A549 (cell line): ENCODE measurements around the gene ANO2. TPM values are rescaled to one million over a fixed set of nuclear protein-coding genes. Genes with fewer than 3 reads are reported as not detected.

Source experiments
- ATAC-seq, 2 experiments: fragments of 200-7000 bp in 1 of 2; fragments of >200 bp in 1 of 2; cut with Nextera tagmentation in 1 of 2; cut with Tn5 transposase in 1 of 2; 3 replicates each; pipeline versions ENCODE4 v1.8.0 to v1.9.1; 2018 to 2020; ENCODE audit warnings: mild to moderate bottlenecking in 1 of 2, moderate library complexity in 1 of 2
- CTCF ChIA-PET: fragments of 300-600 bp; sonication (Branson Sonifier 250); formaldehyde crosslinking; extraction: SDS; loops from one replicate; lab custom pipeline; 2021; ENCODE audit warnings: antibody characterized with exemption, inconsistent platforms; lab: Yijun Ruan, JAX
- POLR2A ChIA-PET: fragments of 350-600 bp; formaldehyde crosslinking; extraction: SDS; loops from one replicate; lab custom pipeline; 2021; ENCODE audit warnings: antibody characterized with exemption, inconsistent platforms; lab: Yijun Ruan, JAX
- DNase-seq, 2 experiments: peaks; one replicate each; pipeline versions ENCODE4 v3.0.0 to v3.0.0-alpha.2; 2011 to 2016; ENCODE audit warnings: low read depth in 1 of 2, low spot score in 1 of 2
- FAIRE-seq: peaks from 2 replicates; lab custom pipeline; 2011; peaks lifted over from hg19 to GRCh38; lab: Jason Lieb, UNC
- H3K27ac ChIP-seq, 2 experiments: fragments of >200 bp; sonication (Bioruptor Twin); formaldehyde crosslinking; 3 replicates each; pipeline ENCODE4 v1.5.1; 2016 to 2017
- H3K4me1 ChIP-seq: fragments of >200 bp; sonication (Bioruptor Twin); formaldehyde crosslinking; 3 replicates; pipeline ENCODE4 v1.6.1; 2016
- H3K4me2 ChIP-seq: fragments of >200 bp; sonication (Bioruptor Twin); formaldehyde crosslinking; 3 replicates; pipeline ENCODE4 v1.6.1; 2016
- H3K4me3 ChIP-seq: fragments of >200 bp; sonication (Bioruptor Twin); formaldehyde crosslinking; 3 replicates; pipeline ENCODE4 v1.5.1; 2016
- H3K9me3 ChIP-seq: fragments of >200 bp; sonication (Bioruptor Twin); formaldehyde crosslinking; 3 replicates; pipeline ENCODE4 v1.6.1; 2016
- ATOH8 ChIP-seq: fragments of 250-450 bp; sonication (Bioruptor Pico); IDR thresholded peaks from 2 replicates; pipeline ENCODE4 v1.5.0; 2020; ENCODE audit warnings: low read depth, mild to moderate bottlenecking, moderate library complexity
- CBX2 ChIP-seq: fragments of 200-600 bp; sonication (generic); IDR thresholded peaks from 2 replicates; pipeline ENCODE4 v1.6.1; 2016; ENCODE audit warnings: low read depth, mild to moderate bottlenecking, borderline replicate concordance
- CBX8 ChIP-seq: fragments of 200-600 bp; sonication (generic); IDR thresholded peaks from 2 replicates; pipeline ENCODE4 v1.6.1; 2016
- CHD2 ChIP-seq: fragments of 150-350 bp; IDR thresholded peaks from 2 replicates; pipeline ENCODE4 v1.6.1; 2014; ENCODE audit warnings: low read length; ENCODE audit not compliant: partially characterized antibody
- EHF ChIP-seq: fragments of 250-450 bp; sonication (Bioruptor Pico); IDR thresholded peaks from 2 replicates; pipeline ENCODE4 v1.5.0; 2020; ENCODE audit warnings: mild to moderate bottlenecking
- ESRRA ChIP-seq: fragments of 150-350 bp; IDR thresholded peaks from 2 replicates; pipeline ENCODE4 v1.6.1; 2014; ENCODE audit warnings: mild to moderate bottlenecking, low read length, borderline replicate concordance
- HMGXB4 ChIP-seq: fragments of 250-450 bp; sonication (Bioruptor Pico); IDR thresholded peaks from 2 replicates; pipeline ENCODE4 v1.5.0; 2021; ENCODE audit warnings: mild to moderate bottlenecking, moderate library complexity, borderline replicate concordance
- HOXA7 ChIP-seq: fragments of 250-450 bp; sonication (Bioruptor Pico); IDR thresholded peaks from 2 replicates; pipeline ENCODE4 v1.5.0; 2020; ENCODE audit warnings: mild to moderate bottlenecking, moderate library complexity
- HOXB13 ChIP-seq: fragments of 250-450 bp; sonication (Bioruptor Pico); IDR thresholded peaks from 2 replicates; pipeline ENCODE4 v1.5.0; 2020; ENCODE audit warnings: low read depth, mild to moderate bottlenecking, moderate library complexity
- HOXB5 ChIP-seq: fragments of 250-450 bp; sonication (Bioruptor Pico); IDR thresholded peaks from 2 replicates; pipeline ENCODE4 v1.5.0; 2020; ENCODE audit warnings: mild to moderate bottlenecking, moderate library complexity
- JUN ChIP-seq, 2 experiments: fragments of >200 bp; sonication (Bioruptor Twin); formaldehyde crosslinking; IDR thresholded peaks; 2 replicates in 1 of 2; 3 replicates in 1 of 2; pipeline ENCODE4 v1.6.1; 2016 to 2017
- KDM5A ChIP-seq: fragments of 200-600 bp; sonication (generic); IDR thresholded peaks from 2 replicates; pipeline ENCODE4 v1.6.1; 2016; ENCODE audit warnings: antibody characterized with exemption, mild to moderate bottlenecking
- MAX ChIP-seq: IDR thresholded peaks from 2 replicates; pipeline ENCODE4 v1.6.1; 2012
- MYC ChIP-seq: IDR thresholded peaks from 2 replicates; pipeline ENCODE4 v1.6.1; 2012; ENCODE audit warnings: mild to moderate bottlenecking, inconsistent platforms, low read length, improper control_type of control experiment, borderline replicate concordance
- PBX3 ChIP-seq: IDR thresholded peaks from 2 replicates; pipeline ENCODE4 v1.6.1; 2012
- POLR2AphosphoS2 ChIP-seq: conservative IDR thresholded peaks from 2 replicates; pipeline ENCODE4 v1.6.1; 2012; ENCODE audit warnings: low read length, improper control_type of control experiment, inconsistent platforms
- RAD21 ChIP-seq, 2 experiments: fragments of >200 bp in 1 of 2; sonication (Bioruptor Twin) in 1 of 2; formaldehyde crosslinking in 1 of 2; IDR thresholded peaks in 1 of 2; conservative IDR thresholded peaks in 1 of 2; 2 replicates in 1 of 2; 3 replicates in 1 of 2; pipeline ENCODE4 v1.6.1; 2012 to 2018; ENCODE audit warnings: inconsistent platforms in 1 of 2
- RFX5 ChIP-seq: fragments of 450-650 bp; IDR thresholded peaks from 2 replicates; pipeline ENCODE4 v1.7.1; 2014; ENCODE audit warnings: antibody characterized with exemption, mild to moderate bottlenecking, moderate library complexity
- RNF2 ChIP-seq: fragments of 200-600 bp; sonication (generic); IDR thresholded peaks from 2 replicates; pipeline ENCODE4 v1.6.1; 2016; ENCODE audit warnings: low read depth, mild to moderate bottlenecking, antibody characterized with exemption, moderate library complexity, borderline replicate concordance
- SREBF2 ChIP-seq: fragments of 450-650 bp; IDR thresholded peaks from 2 replicates; pipeline ENCODE4 v1.6.1; 2014; ENCODE audit warnings: mild to moderate bottlenecking, moderate library complexity
- TFCP2L1 ChIP-seq: fragments of 250-450 bp; sonication (Bioruptor Pico); IDR thresholded peaks from 2 replicates; pipeline ENCODE4 v1.5.0; 2021; ENCODE audit warnings: mild to moderate bottlenecking
- ZSCAN20 ChIP-seq: fragments of 250-450 bp; sonication (Bioruptor Pico); IDR thresholded peaks from 2 replicates; pipeline ENCODE4 v1.8.0; 2022; ENCODE audit warnings: mild to moderate bottlenecking, moderate library complexity
- WGBS: methylation state at CpG from one replicate; pipeline ENCODE4 v1.1.6; 2017; ENCODE audit errors: missing lambda C conversion rate; 5-methylcytosine and 5-hydroxymethylcytosine counted together
- polyA plus RNA-seq, 4 experiments: library from polyadenylated mRNA; depleted of rRNA in 3 of 4; stranded (reverse); fragments of >200 nt; fragmentation: RNase III in 1 of 4; extraction: RNeasy Plus Mini Kit Qiagen cat#74134 plus additional on column Dnase treatment in 1 of 4; gene quantifications; 2 replicates in 3 of 4; 3 replicates in 1 of 4; pipeline ENCODE4 v1.2.3, GENCODE V29; 2011 to 2017
- TF ChIP-seq, protein P1 (sequence below): fragments of >200 bp; sonication (Bioruptor Twin); formaldehyde crosslinking; IDR thresholded peaks from 3 replicates; pipeline ENCODE4 v1.6.1; 2016
- TF ChIP-seq, protein P2 (sequence below): fragments of 450-650 bp; IDR thresholded peaks from 2 replicates; pipeline ENCODE4 v1.6.1; 2014; ENCODE audit warnings: antibody characterized with exemption

ANO2 gene
- polyA plus RNA-seq, 2 of the 4 experiments (the other 2 are of a cell fraction): not detected

GRCh38 chr12:5941907-5942306, 3.2 kb downstream of the ANO2 start:
- Histone ChIP-seq H3K9me3 (peaks cover 7% of the 10 kb centered on the region; the same call in 1 of the 3 replicates), H3K4me2 (no peak overlapping the region), H3K4me1 (no peaks in the 10 kb centered on the region)
- ChIA-PET POLR2A (no interaction called here), CTCF (interaction anchor here (1.2 kb wide), 1 partner anchor 46 kb away, joined by 3 read pairs; no protein-coding TSS in a partner anchor)
- WGBS: 65% methylated on average over 3 of the region's 3 CpGs
- no peak for FAIRE-seq
- TF ChIP-seq ATOH8 (no peak), TFCP2L1 (CRISPR knock-in tag) (no peak), PBX3 (no peak), MYC (no peak), HOXA7 (CRISPR knock-in tag) (no peak), JUN (IDR thresholded peaks at IDR 0.05) (no peak), HOXB5 (CRISPR knock-in tag) (no peak), MAX (no peak), HMGXB4 (CRISPR knock-in tag) (no peak), POLR2AphosphoS2 (no peak), SREBF2 (no peak), ESRRA (no peak)
- TF ChIP-seq, protein P1, sequence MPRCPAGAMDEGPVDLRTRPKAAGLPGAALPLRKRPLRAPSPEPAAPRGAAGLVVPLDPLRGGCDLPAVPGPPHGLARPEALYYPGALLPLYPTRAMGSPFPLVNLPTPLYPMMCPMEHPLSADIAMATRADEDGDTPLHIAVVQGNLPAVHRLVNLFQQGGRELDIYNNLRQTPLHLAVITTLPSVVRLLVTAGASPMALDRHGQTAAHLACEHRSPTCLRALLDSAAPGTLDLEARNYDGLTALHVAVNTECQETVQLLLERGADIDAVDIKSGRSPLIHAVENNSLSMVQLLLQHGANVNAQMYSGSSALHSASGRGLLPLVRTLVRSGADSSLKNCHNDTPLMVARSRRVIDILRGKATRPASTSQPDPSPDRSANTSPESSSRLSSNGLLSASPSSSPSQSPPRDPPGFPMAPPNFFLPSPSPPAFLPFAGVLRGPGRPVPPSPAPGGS: no peak
- TF ChIP-seq, protein P2, sequence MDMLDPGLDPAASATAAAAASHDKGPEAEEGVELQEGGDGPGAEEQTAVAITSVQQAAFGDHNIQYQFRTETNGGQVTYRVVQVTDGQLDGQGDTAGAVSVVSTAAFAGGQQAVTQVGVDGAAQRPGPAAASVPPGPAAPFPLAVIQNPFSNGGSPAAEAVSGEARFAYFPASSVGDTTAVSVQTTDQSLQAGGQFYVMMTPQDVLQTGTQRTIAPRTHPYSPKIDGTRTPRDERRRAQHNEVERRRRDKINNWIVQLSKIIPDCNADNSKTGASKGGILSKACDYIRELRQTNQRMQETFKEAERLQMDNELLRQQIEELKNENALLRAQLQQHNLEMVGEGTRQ: no peak
- TF ChIP-seq, all 56 proteins: peak for 0
- H3K27ac ChIP-seq: no peak overlapping the region
- DNase-seq (no peak), ATAC-seq (no peak)
- H3K4me3 ChIP-seq: no peak overlapping the region

- DNase-seq (no peak), ATAC-seq (no peak), FAIRE-seq (no peak)
- Histone ChIP-seq H3K4me1 (no peaks in the 10 kb centered on the region), H3K4me2 (no peak overlapping the region), H3K27ac (no peak overlapping the region), H3K9me3 (no peaks in the 10 kb centered on the region), H3K4me3 (no peak overlapping the region)
- 45% methylated on average over 2 of the region's 4 CpGs for WGBS
- ChIA-PET POLR2A (no interaction called here), CTCF (no interaction called here)
- TF ChIP-seq PBX3: no peak
- no peak for TF ChIP-seq CBX2
- TF ChIP-seq CBX8: no peak
- no peak for TF ChIP-seq TFCP2L1 (CRISPR knock-in tag)
- TF ChIP-seq HOXB5 (CRISPR knock-in tag): no peak
- TF ChIP-seq KDM5A: no peak
- TF ChIP-seq ZSCAN20 (CRISPR knock-in tag): no peak
- no peak for TF ChIP-seq CHD2
- no peak for TF ChIP-seq RNF2
- TF ChIP-seq, protein P1: no peak
- TF ChIP-seq HOXB13: no peak
- TF ChIP-seq RFX5: no peak
- TF ChIP-seq POLR2AphosphoS2: no peak
- TF ChIP-seq EHF (CRISPR knock-in tag): no peak
- TF ChIP-seq RAD21 (conservative IDR thresholded peaks at IDR 0.05 in 1 of 2, IDR thresholded peaks at IDR 0.05 in 1 of 2): no peak
These were observed 17.1 kb downstream of the ANO2 start for GRCh38 chr12:5927732-5928516.
